ENCODE results near the gene CELF2.

- TF ChIP-seq, protein P1, sequence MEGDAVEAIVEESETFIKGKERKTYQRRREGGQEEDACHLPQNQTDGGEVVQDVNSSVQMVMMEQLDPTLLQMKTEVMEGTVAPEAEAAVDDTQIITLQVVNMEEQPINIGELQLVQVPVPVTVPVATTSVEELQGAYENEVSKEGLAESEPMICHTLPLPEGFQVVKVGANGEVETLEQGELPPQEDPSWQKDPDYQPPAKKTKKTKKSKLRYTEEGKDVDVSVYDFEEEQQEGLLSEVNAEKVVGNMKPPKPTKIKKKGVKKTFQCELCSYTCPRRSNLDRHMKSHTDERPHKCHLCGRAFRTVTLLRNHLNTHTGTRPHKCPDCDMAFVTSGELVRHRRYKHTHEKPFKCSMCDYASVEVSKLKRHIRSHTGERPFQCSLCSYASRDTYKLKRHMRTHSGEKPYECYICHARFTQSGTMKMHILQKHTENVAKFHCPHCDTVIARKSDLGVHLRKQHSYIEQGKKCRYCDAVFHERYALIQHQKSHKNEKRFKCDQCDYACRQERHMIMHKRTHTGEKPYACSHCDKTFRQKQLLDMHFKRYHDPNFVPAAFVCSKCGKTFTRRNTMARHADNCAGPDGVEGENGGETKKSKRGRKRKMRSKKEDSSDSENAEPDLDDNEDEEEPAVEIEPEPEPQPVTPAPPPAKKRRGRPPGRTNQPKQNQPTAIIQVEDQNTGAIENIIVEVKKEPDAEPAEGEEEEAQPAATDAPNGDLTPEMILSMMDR (IDR thresholded peaks at IDR 0.05) = no peak
- TF ChIP-seq POLR2A (IDR thresholded peaks at IDR 0.05) (no peak), EP300 (IDR thresholded peaks at IDR 0.05) (no peak)
These were observed 135.6 kb downstream of the CELF2 start for GRCh38 chr10:11153245-11153644.

Data from suprapubic skin (tissue), 3 donors.